ENCODE results near the gene GPR18. TPM values are rescaled to one million over a fixed set of nuclear protein-coding genes. Genes with fewer than 3 reads are reported as not detected.

GPR18 gene
- total RNA-seq, 1 experiment from 2014 or later, result not detected

- no peak for TF ChIP-seq EGR1 (IDR thresholded peaks at IDR 0.05; ENCODE audit: low read depth)
- no peak for TF ChIP-seq REST (IDR thresholded peaks at IDR 0.05; ENCODE audit: low read depth)
Observed at GRCh38 chr13:99214731-99215130, 43.4 kb downstream of the GPR18 start (continued).

GRCh38 chr13:99214232-99214631 is 43.9 kb downstream of the GPR18 start:
- 0 out of 4 replicates have a peak, but pooled peaks cover 0 to 6% of the 10 kb centered on the region in 2 experiments for H3K36me3 ChIP-seq (ENCODE audit: control insufficient read depth in 1 of 2, insufficient read depth in 2 of 2, low read length in 2 of 2)
- DNase-seq (ENCODE audit: low read depth, low spot score) (no peak), ATAC-seq (no peak)
- ChIA-PET RAD21 (ENCODE audit: low non-redundant PET in 1 of 2, low total read pairs in 2 of 2, uncharacterized antibody in 2 of 2, unreplicated experiment in 2 of 2) (no interaction called here), POLR2A (no interaction called here), CTCF (no interaction called here)
- peaks cover 94% of the 10 kb centered on the region for H3K79me2 ChIP-seq (ENCODE audit: insufficient read depth, low read length)
- H3K4me1 ChIP-seq (ENCODE audit: control insufficient read depth in 1 of 2, insufficient read depth in 2 of 2, low read length in 2 of 2), result peaks cover 0 to 7% of the 10 kb centered on the region in 2 experiments; a peak in 1 of 4 replicates
- H2AFZ ChIP-seq (ENCODE audit: low read depth, low read length, poor library complexity, severe bottlenecking), result no peak overlapping the region
- H3K27ac ChIP-seq (ENCODE audit: low read depth, low read length), result no peak overlapping the region
- H3K9me2 ChIP-seq (ENCODE audit: insufficient read depth), result no peaks in the 10 kb centered on the region
- H3K4me2 ChIP-seq (ENCODE audit: low read length), result no peak overlapping the region
- no peak for TF ChIP-seq CBX3 (IDR thresholded peaks at IDR 0.05; ENCODE audit: low read depth)
- no peak for TF ChIP-seq TCF7L2 (IDR thresholded peaks at IDR 0.05; ENCODE audit: borderline replicate concordance, extremely low read depth, insufficient read depth, insufficient read length)
- no peak overlapping the region for H3K9ac ChIP-seq (ENCODE audit: low read length)
- H4K20me1 ChIP-seq (ENCODE audit: insufficient read depth), result peaks cover 5% of the 10 kb centered on the region
- H3K9me3 ChIP-seq (ENCODE audit: control insufficient read depth in 1 of 2, insufficient read depth in 1 of 2, low read depth in 1 of 2, low read length in 2 of 2), result no peaks in the 10 kb centered on the region
- intact Hi-C loops (cut with micrococcal nuclease), result no loop called here
- no TSS peak for BruUV-seq (replicated peaks)
- no peaks in the 10 kb centered on the region for H3K27me3 ChIP-seq (ENCODE audit: insufficient read depth, low read length)
- no peak overlapping the region for H3K4me3 ChIP-seq (replicated peaks in 1 of 2; ENCODE audit: low read depth in 1 of 2, low read length in 2 of 2)
